Measurements from ENCODE around the gene CYSRT1.

The CYSRT1 gene, protein sequence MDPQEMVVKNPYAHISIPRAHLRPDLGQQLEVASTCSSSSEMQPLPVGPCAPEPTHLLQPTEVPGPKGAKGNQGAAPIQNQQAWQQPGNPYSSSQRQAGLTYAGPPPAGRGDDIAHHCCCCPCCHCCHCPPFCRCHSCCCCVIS

DNA sequence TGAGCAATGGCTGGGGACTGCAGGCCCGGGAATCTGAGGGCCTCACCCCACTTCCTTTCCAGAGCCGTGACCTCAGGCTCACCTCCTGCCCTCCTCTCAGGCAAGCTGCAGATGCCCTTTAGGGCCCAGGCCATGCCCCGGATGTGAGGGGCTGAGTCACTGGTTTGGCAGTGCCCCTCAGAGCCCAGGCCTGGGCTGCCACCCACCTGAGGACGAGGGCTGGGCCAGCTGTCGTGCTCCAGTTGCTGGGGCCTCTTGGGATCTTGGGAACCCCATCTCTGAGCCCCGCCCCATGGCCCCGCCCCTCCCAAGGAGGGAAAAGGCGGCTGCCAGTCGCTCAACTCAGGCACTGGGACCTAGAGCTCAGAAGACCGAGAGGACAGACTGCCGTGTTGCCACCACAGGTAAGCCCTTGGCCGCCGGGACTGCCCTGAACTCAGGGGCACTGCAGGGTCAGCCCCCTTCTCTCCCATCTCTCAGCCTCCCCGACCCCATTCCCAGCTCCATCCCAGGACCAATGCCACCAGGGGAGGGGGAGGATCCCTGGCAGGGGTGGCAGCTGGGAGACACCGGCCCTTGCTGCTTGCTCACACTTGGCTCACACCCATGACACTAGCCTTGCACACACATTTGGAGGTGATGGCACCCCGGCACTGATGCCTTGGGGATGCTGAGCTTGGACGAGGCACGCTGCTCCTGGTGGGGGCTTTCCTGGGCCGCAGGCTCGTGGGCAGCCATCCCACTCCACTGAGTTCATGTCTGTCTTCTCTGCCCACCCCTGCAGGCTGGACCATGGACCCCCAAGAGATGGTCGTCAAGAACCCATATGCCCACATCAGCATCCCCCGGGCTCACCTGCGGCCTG is at the start of gene CYSRT1:
Gene CYSRT1 (plus strand): TSS at position 345 of the 865 bp plus-strand sequence. CDS start 448 bp downstream, at position 793.
- peak within 1 kb of the TSS; percentile 84 for H3K4me3 ChIP-seq (ENCODE audit: low read length)
- TF ChIP-seq, protein P1, sequence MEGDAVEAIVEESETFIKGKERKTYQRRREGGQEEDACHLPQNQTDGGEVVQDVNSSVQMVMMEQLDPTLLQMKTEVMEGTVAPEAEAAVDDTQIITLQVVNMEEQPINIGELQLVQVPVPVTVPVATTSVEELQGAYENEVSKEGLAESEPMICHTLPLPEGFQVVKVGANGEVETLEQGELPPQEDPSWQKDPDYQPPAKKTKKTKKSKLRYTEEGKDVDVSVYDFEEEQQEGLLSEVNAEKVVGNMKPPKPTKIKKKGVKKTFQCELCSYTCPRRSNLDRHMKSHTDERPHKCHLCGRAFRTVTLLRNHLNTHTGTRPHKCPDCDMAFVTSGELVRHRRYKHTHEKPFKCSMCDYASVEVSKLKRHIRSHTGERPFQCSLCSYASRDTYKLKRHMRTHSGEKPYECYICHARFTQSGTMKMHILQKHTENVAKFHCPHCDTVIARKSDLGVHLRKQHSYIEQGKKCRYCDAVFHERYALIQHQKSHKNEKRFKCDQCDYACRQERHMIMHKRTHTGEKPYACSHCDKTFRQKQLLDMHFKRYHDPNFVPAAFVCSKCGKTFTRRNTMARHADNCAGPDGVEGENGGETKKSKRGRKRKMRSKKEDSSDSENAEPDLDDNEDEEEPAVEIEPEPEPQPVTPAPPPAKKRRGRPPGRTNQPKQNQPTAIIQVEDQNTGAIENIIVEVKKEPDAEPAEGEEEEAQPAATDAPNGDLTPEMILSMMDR (conservative IDR thresholded peaks at IDR 0.05; ENCODE audit: low read length), result no peak
- DNase-seq (ENCODE audit: low read depth), result no peak

DNA sequence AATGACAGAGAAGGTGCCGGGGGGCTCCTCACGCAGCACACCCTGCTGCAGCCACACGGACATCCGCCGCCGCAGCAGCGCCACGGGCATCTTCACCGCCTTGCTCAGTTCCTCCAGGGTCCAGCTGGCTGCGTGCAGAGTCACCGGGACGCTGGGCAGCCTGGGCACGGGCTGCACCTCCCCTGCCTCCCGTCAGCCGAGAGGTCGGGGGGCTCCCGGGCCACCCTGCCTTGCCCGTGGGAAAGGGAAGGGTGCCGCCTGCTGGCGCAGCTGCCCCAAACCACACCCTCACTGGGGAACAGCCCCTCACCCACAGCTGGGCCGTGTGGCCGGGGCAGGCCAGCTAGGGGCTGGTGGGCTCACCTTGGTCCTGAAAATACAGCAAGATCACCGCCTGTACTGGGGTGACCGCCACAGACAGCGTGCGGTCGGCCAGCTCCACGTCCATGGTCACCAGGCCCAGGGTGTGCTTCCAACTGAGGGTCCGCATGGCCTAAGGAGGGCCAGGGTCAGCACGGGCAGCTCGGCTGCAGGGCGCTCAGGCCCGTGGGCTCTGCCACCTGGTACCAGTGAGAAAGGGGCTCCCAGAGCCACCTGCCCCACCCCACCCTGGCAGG is 49.5 kb upstream of the CYSRT1 start:
- H3K4me3 ChIP-seq (ENCODE audit: low read length), result no peak overlapping the region
- TF ChIP-seq, protein P1 (conservative IDR thresholded peaks at IDR 0.05; ENCODE audit: low read length), result no peak
- no peak for DNase-seq (ENCODE audit: low read depth)

DNA sequence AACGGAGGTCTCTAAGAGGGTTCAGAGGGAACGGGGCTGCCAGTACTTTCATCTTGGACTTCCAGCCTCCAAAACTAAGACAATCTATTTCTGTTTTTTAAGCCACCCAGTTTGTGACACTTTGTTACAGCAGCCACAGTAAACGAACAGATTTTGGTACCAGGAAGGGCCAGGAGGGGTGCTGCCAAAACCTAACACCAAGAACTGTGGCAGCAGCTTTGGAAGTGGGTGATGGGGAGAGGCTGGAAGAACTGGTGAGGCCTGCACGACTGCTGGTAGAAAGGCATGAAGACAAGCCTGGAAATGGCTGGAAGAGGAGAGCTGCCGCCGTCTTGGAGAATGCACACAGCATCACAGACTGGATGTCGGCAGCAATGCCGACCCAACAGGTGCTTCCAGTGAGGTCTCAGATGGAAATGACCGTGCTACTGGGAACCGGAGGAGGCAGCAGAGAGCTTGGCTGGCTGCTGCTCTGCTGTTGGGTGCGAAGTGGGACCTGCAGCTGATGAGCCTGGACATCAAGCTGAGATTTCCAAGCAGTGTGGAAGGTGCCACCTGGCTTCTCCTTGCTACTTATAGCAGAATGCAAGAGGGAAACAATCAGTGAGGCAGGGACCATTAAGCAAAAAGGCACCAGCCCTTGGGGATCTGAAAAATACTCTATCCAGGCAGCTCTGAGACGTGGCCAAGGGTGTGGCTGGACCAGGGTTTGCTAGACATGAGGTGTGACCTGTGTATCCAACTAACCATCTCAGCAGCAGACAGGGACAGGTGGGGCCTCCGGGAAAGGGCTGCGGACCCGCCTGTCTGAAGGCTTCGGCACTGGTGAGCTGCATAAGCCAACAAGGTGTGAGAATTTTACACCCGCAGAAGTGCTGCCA is 48.4 kb upstream of the CYSRT1 start:
- DNase-seq (ENCODE audit: low read depth), result no peak
- H3K4me3 ChIP-seq (ENCODE audit: low read length), result no peak overlapping the region
- TF ChIP-seq, protein P1 (conservative IDR thresholded peaks at IDR 0.05; ENCODE audit: low read length), result peak; percentile 63

DNA sequence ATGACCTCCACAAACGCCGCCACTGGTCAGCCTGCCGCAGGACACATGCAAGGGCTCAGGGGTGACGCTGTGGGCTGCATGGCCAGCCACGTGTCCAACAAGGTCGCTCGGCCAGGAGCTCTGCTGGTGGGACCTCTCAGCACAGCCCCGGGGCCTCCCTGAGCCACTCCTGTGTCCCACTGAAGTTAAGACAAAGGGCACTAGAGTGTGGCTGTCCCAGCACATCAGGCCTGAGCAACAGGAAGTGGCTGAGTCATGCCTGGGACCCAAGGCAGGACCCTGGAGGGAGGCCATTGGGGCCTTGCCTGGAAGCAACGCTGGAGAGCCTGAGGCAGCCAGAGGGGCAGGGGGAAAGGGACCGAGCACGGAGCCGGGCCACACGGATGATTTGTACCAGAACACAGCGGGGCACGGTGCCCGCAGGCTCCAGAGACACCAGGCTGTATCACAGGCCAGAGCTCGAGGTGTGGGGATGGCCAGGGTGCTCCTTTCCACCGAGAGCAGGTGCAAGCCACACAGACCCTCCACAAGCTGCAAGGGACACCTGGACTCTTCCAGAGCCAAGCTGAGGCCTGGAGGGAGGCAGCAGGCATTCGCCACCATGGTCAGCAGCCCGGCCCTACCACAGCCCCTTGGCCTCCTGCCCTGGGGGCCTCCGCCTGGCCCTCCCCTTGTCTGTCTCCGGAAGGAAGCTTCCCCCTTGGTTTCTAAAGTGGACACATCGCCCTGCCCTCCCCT is 46.6 kb upstream of the CYSRT1 start:
- TF ChIP-seq, protein P1 (conservative IDR thresholded peaks at IDR 0.05; ENCODE audit: low read length), result no peak
- no peak for DNase-seq (ENCODE audit: low read depth)

DNA sequence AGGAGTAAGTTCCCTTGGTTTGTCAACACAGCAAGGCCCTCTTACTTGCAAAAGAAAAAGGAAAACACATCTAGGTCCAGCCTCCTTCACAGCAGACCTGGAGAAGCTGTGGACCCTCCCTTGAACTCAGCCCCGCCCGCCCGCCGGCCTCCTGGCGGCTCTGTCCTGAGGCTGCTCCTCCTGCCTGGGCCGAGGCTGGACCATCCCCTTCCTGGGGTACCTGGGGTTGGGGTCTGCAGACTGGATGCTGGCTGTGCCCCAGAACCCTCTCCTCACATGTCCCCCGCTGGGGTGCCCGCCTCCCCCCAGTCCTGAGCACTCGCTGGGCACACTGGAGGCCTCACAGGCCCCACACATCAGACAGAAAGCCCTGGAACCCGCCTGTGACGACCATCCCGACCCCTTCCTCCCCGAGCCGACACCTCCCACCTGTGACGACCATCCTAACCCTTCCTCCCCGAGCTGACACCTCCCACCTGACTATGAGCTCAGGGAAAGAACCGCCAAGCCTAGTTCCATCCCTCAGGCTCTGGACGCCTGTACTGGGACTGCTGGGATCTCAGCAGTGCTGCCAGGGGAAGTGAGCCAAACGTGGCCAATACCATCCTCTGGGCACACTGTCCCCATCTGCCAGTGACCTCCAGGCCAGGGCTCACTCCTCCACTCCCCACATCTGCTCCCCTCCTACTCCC is 45.9 kb upstream of the CYSRT1 start:
- no peak for DNase-seq (ENCODE audit: low read depth)
- no peak overlapping the region for H3K4me3 ChIP-seq (ENCODE audit: low read length)
- TF ChIP-seq, protein P1 (conservative IDR thresholded peaks at IDR 0.05; ENCODE audit: low read length), result no peak

More for the DNA sequence above, 46.6 kb upstream of the CYSRT1 start:
- H3K4me3 ChIP-seq (ENCODE audit: low read length), result no peak overlapping the region

DNA sequence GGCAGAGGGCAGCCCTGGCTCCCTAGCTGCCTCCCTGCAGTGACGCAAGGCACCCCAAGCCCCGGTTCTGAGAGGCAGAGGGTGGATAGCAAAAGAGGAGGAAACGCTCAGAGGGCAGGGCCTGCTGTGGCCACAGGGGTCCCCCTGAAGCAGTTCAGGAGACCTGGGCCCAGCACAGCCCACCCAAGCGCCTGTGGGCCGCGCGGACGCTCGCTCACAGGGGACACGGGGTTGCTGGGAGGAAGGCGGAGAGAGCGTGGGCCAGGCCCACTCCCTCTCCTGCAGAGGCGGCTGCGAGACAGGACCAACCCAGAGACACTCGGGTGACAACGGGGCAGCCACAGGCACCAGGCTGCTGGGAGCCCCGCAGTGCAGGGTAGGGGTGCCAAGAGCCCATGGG is 45.2 kb upstream of the CYSRT1 start:
- no peak overlapping the region for H3K4me3 ChIP-seq (ENCODE audit: low read length)
- no peak for DNase-seq (ENCODE audit: low read depth)
- TF ChIP-seq, protein P1 (conservative IDR thresholded peaks at IDR 0.05; ENCODE audit: low read length), result no peak
